Kidney epithelial cell (primary cell): Measurements from ENCODE around the gene CDH13. TPM values are rescaled to one million over a fixed set of nuclear protein-coding genes. Genes with fewer than 3 reads are reported as not detected.

Source experiments
- DNase-seq: peaks from one replicate; pipeline ENCODE4 v3.0.0-alpha.2; 2010; ENCODE audit warnings: low read depth
- H3K27me3 ChIP-seq: 2 replicates; pipeline ENCODE4 v1.6.0; 2011; ENCODE audit warnings: low read length; ENCODE audit not compliant: control insufficient read depth, insufficient read depth
- H3K36me3 ChIP-seq: 2 replicates; pipeline ENCODE4 v1.5.1; 2011; ENCODE audit warnings: low read length; ENCODE audit not compliant: control insufficient read depth, insufficient read depth
- H3K4me3 ChIP-seq: 2 replicates; pipeline ENCODE4 v1.5.1; 2011; ENCODE audit warnings: low read depth, mild to moderate bottlenecking, control low read depth, low read length
- CTCF ChIP-seq: IDR thresholded peaks from 2 replicates; pipeline ENCODE4 v1.5.1; 2011; ENCODE audit warnings: mild to moderate bottlenecking, moderate library complexity, low read length, control low read depth, inconsistent platforms; ENCODE audit not compliant: insufficient read depth, poor library complexity, severe bottlenecking
- total RNA-seq: library from RNA; depleted of rRNA; stranded (reverse); fragments of >200 nt; gene quantifications from 2 replicates; pipeline ENCODE4 v1.2.3, GENCODE V29; 2015

The CDH13 gene
- total RNA-seq, 1 donor from 2014 or later, result 32.8 TPM

GRCh38 chr16:82788225-82788624 lies 161.5 kb downstream of the CDH13 start:
- TF ChIP-seq CTCF, result no peak
- no peaks in the 10 kb centered on the region for H3K27me3 ChIP-seq
- no peaks in the 10 kb centered on the region for H3K36me3 ChIP-seq
- no peak overlapping the region for H3K4me3 ChIP-seq
- no peak for DNase-seq

GRCh38 chr16:82788919-82789318 lies 162.2 kb downstream of the CDH13 start:
- Histone ChIP-seq H3K36me3 (no peaks in the 10 kb centered on the region), H3K4me3 (no peak overlapping the region), H3K27me3 (no peaks in the 10 kb centered on the region)
- no peak for TF ChIP-seq CTCF
- no peak for DNase-seq

GRCh38 chr16:82792693-82793092 lies 165.9 kb downstream of the CDH13 start:
- no peak overlapping the region for H3K4me3 ChIP-seq
- TF ChIP-seq CTCF, result no peak
- H3K27me3 ChIP-seq, result no peaks in the 10 kb centered on the region
- H3K36me3 ChIP-seq, result no peaks in the 10 kb centered on the region
- DNase-seq, result no peak

GRCh38 chr16:82793528-82794245 lies 166.9 kb downstream of the CDH13 start:
- no peak for DNase-seq
- Histone ChIP-seq H3K4me3 (no peak overlapping the region), H3K27me3 (no peaks in the 10 kb centered on the region), H3K36me3 (no peaks in the 10 kb centered on the region)
- no peak for TF ChIP-seq CTCF

- no peak overlapping the region for H3K4me3 ChIP-seq
- TF ChIP-seq CTCF, result no peak
- no peaks in the 10 kb centered on the region for H3K36me3 ChIP-seq
- DNase-seq, result no peak
- H3K27me3 ChIP-seq, result no peaks in the 10 kb centered on the region
Observed at GRCh38 chr16:82796047-82796446, 169.3 kb downstream of the CDH13 start.

GRCh38 chr16:82801361-82801760 lies 174.6 kb downstream of the CDH13 start:
- Histone ChIP-seq H3K4me3 (no peak overlapping the region), H3K27me3 (no peaks in the 10 kb centered on the region), H3K36me3 (no peaks in the 10 kb centered on the region)
- DNase-seq, result peak; percentile 1
- TF ChIP-seq CTCF, result no peak
